ENCODE results near the gene NFIB.

The NFIB gene

DNA sequence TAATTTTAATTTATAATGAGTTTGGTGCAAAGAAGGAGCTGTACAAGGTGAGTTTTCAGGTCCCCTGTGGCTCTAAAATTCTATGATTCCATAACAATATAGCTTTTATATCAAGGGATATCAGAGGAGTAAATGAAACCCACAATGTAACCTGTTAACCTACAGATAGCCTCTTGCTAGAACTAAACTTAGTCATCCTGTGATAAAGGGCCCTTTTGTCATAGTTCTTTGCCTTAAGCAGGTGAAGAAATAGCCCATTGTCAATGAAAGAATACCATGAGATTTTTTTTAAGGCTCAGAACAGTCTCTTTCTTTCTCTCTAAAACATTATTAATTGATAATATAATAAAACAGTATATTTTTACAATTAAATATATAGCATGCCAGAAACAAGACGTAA lies 127.8 kb downstream of the NFIB start:
- TF ChIP-seq, protein P1, sequence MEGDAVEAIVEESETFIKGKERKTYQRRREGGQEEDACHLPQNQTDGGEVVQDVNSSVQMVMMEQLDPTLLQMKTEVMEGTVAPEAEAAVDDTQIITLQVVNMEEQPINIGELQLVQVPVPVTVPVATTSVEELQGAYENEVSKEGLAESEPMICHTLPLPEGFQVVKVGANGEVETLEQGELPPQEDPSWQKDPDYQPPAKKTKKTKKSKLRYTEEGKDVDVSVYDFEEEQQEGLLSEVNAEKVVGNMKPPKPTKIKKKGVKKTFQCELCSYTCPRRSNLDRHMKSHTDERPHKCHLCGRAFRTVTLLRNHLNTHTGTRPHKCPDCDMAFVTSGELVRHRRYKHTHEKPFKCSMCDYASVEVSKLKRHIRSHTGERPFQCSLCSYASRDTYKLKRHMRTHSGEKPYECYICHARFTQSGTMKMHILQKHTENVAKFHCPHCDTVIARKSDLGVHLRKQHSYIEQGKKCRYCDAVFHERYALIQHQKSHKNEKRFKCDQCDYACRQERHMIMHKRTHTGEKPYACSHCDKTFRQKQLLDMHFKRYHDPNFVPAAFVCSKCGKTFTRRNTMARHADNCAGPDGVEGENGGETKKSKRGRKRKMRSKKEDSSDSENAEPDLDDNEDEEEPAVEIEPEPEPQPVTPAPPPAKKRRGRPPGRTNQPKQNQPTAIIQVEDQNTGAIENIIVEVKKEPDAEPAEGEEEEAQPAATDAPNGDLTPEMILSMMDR (conservative IDR thresholded peaks at IDR 0.05; ENCODE audit: low read depth, low read length), result no peak
- H3K4me3 ChIP-seq (ENCODE audit: low read depth, low read length), result no peak overlapping the region
- no peak for DNase-seq (ENCODE audit: low read depth)

DNA sequence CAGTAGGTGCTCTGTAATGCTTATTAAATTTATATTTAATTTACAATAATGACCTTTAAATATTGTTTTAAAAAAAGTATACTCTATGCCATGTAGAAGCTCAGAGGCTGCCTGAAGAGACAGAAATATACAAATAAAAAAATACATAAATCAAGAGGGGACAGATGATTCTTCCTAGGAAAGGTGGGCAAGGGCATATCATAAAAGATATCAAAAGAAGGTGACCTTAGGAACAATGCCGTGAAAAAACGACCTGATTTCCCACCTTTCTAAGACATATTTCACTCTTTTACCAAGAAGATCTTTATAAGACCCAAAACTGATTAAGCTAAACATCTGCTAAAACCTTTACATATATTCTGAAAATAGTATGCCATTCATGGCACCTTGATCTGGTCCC lies 128.9 kb downstream of the NFIB start:
- H3K4me3 ChIP-seq (ENCODE audit: low read depth, low read length), result no peak overlapping the region
- TF ChIP-seq, protein P1 (conservative IDR thresholded peaks at IDR 0.05; ENCODE audit: low read depth, low read length), result no peak
- no peak for DNase-seq (ENCODE audit: low read depth)

DNA sequence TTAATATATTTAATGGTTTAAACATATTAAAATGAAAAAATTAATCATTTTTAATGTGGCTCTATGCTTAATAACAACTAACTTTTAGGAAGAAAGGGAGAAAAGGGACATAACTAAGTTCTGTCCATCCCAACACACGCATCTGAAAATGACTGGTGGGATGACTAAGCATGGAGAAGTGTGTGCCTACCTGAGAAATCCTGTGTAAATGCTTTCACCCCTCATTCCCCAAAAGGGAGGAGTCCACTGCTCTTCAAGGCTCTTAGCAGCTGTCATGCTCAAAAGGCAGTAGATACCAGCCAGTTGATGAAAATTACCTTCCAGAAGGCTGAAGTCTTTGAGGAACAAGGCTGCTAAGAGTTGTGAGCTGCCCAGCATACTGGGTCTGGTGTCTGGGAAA lies 130.9 kb downstream of the NFIB start:
- no peak overlapping the region for H3K4me3 ChIP-seq (ENCODE audit: low read depth, low read length)
- TF ChIP-seq, protein P1 (conservative IDR thresholded peaks at IDR 0.05; ENCODE audit: low read depth, low read length), result no peak

DNA sequence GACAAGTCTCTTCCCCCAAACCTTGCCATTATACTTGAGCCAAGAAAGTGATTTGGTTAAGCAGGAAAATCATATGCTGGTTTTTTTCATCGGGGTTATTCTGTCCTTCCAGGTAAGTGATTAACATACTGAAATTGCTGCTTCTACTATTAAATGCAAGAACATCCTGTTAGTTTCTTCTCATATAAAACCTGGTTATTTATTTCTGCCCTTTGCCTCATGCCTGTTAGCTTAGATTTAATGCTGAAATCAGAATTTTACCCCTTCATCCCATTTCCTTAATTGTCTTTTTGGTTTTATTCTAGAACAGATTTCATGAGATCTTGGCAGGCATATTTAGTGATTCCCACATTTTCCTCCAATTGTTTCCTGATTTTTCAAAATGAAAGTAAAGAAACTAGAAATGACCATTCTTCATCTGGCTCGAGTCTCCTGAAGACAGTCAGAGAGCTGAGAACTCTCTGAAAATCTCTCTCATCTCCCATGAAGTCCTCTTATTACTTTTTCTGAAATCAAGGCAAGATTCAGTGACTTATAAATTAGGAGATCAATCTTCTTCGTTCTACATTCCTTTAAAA lies 132.9 kb downstream of the NFIB start:
- TF ChIP-seq, protein P1 (conservative IDR thresholded peaks at IDR 0.05; ENCODE audit: low read depth, low read length), result no peak
- no peak overlapping the region for H3K4me3 ChIP-seq (ENCODE audit: low read depth, low read length)
- no peak for DNase-seq (ENCODE audit: low read depth)

More for the DNA sequence above, 130.9 kb downstream of the NFIB start:
- DNase-seq (ENCODE audit: low read depth), result no peak

DNA sequence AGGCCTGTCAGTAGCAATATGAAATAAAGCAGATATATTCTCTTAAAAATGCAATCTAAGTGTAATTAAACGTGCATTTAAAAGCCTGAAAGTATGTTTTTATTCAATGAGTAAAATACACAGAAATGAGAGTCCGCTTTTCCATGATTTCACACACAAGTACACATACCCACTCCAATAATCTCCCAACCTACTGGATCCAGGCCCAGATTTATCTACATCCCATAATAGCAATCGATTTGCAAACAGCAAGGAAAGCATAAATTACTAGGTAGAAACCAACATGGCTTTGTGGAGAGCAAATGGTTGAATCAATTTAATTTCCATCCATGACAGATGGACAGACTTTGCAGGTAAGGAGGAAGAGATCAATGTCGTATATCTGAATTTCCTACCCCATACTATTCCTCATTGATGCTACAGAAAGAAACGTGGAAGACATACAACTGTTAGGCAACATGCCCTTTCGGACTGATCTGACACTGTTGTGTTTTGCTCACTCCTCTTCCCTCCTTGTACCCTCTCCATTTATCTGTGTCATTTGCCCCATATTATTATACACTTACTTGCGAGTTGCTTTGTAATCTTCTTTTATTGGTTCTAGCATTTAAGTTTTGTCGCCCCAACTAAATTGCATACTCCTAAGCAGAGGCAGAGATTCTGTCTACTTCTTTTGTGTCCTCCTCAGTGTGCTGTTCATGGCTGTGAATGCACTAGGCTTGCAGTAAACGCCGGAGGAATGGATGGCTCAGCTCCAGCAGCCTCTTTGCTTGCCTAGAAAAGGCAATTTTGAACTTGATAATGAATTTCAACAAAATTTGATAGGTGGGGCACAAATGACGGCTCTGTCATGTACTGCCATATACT lies 133.6 kb downstream of the NFIB start:
- H3K4me3 ChIP-seq (ENCODE audit: low read depth, low read length), result no peak overlapping the region
- DNase-seq (ENCODE audit: low read depth), result no peak
- TF ChIP-seq, protein P1 (conservative IDR thresholded peaks at IDR 0.05; ENCODE audit: low read depth, low read length), result no peak

DNA sequence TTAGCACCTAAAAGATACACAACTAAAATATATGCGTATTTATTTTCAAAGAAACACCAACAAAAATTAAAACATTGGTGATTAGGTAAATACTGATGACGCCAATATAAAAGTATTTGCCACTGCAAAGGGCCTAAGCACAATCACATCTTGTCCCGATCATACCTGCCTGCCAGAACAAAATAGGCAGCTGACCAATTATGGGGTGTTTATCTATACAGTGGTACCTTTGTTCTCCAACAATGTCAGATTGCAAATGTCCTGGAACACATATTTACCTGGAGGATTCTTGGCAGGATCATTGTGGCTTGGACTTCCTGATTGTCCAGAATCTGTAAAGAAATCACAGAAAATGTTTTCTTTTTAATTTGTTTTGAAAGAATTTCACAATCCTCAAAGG lies 134.5 kb downstream of the NFIB start:
- DNase-seq (ENCODE audit: low read depth), result no peak
- TF ChIP-seq, protein P1 (conservative IDR thresholded peaks at IDR 0.05; ENCODE audit: low read depth, low read length), result no peak
- no peak overlapping the region for H3K4me3 ChIP-seq (ENCODE audit: low read depth, low read length)

Data from choroid plexus epithelial cell (primary cell).